ENCODE measurements around the gene SLC6A9. TPM values are rescaled to one million over a fixed set of nuclear protein-coding genes. Genes with fewer than 3 reads are reported as not detected.

The SLC6A9 gene
- total and polyA plus RNA-seq, 4 donors = 21.9 to 143 (median 74.6) TPM

GRCh38 chr1:43976045-43976444 lies 55.2 kb downstream of the SLC6A9 start:
- WGBS (ENCODE audit: insufficient coverage) = 92% methylated on average over 2 of the region's 4 CpGs
- Histone ChIP-seq H3K36me3 (ENCODE audit: control insufficient read depth, insufficient read depth, low read length) (peaks cover 44% of the 10 kb centered on the region), H3K9me3 (ENCODE audit: control insufficient read depth, insufficient read depth, low read length) (no peaks in the 10 kb centered on the region), H3K27ac (ENCODE audit: low read depth, low read length) (no peak overlapping the region), H3K27me3 (ENCODE audit: control insufficient read depth, insufficient read depth, low read length) (no peaks in the 10 kb centered on the region), H3K4me1 (ENCODE audit: control insufficient read depth, insufficient read depth, low read length) (peaks cover 58% of the 10 kb centered on the region), H3K4me3 (ENCODE audit: low read depth, low read length) (peak overlapping the region; percentile 90)
- no peak for DNase-seq (ENCODE audit: low read depth in 4 of 6, low spot score in 6 of 6)

- peak in 2 of 6 donors; percentile 26 to 49 for DNase-seq (ENCODE audit: low read depth in 4 of 6, low spot score in 6 of 6)
- under 1% methylated on average over 30 of the region's 34 CpGs for WGBS (ENCODE audit: insufficient coverage)
- H3K9me3 ChIP-seq (ENCODE audit: control insufficient read depth, insufficient read depth, low read length) = no peaks in the 10 kb centered on the region
Measured at GRCh38 chr1:43975249-43975961, 55.9 kb downstream of the SLC6A9 start.

GRCh38 chr1:43974443-43975248 lies 56.6 kb downstream of the SLC6A9 start, which contains the start of gene ATP6V0B:
ATP6V0B (plus strand) TSS chr1:43974960; CDS start chr1:43975041, 81 bp downstream.
- peaks cover 56% of the 10 kb centered on the region for H3K4me1 ChIP-seq (ENCODE audit: control insufficient read depth, insufficient read depth, low read length)
- peak within 1 kb of the TSS; percentile 86 for H3K27ac ChIP-seq (ENCODE audit: low read depth, low read length)
- no peaks in the 10 kb centered on the region for H3K27me3 ChIP-seq (ENCODE audit: control insufficient read depth, insufficient read depth, low read length)
- peak within 1 kb of the TSS; percentile 90 for H3K4me3 ChIP-seq (ENCODE audit: low read depth, low read length)
- peaks cover 44% of the 10 kb centered on the region for H3K36me3 ChIP-seq (ENCODE audit: control insufficient read depth, insufficient read depth, low read length)
- peak; percentile 78 to 98 (median 90) for DNase-seq (ENCODE audit: low read depth in 4 of 6, low spot score in 6 of 6)
- WGBS (ENCODE audit: insufficient coverage) = under 1% methylated on average over 93 of the region's 93 CpGs
- H3K9me3 ChIP-seq (ENCODE audit: control insufficient read depth, insufficient read depth, low read length) = no peaks in the 10 kb centered on the region

More at GRCh38 chr1:43975249-43975961, 55.9 kb downstream of the SLC6A9 start:
- Histone ChIP-seq H3K36me3 (ENCODE audit: control insufficient read depth, insufficient read depth, low read length) (peaks cover 44% of the 10 kb centered on the region), H3K4me1 (ENCODE audit: control insufficient read depth, insufficient read depth, low read length) (peaks cover 59% of the 10 kb centered on the region), H3K27me3 (ENCODE audit: control insufficient read depth, insufficient read depth, low read length) (no peaks in the 10 kb centered on the region), H3K27ac (ENCODE audit: low read depth, low read length) (peak overlapping the region; percentile 86), H3K4me3 (ENCODE audit: low read depth, low read length) (peak overlapping the region; percentile 90)

DNA sequence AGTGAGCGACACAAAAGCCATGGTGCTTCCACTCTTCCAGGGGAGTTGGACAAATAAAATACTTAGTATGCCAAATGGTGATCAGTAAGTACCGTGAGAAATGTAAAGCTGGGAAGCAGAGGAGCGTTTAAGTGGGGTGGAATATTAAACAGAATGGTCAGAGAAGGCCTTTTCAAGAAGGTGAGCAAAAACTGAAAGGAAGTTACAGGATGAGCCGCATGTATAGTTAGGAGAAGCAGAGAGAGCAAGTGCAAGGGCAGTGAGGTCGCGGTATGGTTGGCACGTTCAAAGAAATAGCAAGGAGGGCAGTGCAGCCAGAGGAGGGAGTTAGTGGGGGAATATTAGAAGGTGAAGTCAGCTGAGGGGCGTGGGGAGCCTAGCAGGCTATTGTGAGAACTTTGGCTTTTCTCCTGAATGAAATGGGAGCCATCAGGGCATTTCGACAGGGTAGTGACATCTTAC lies 57.2 kb downstream of the SLC6A9 start:
- Histone ChIP-seq H3K9me3 (ENCODE audit: control insufficient read depth, insufficient read depth, low read length) (no peaks in the 10 kb centered on the region), H3K36me3 (ENCODE audit: control insufficient read depth, insufficient read depth, low read length) (peaks cover 44% of the 10 kb centered on the region), H3K4me1 (ENCODE audit: control insufficient read depth, insufficient read depth, low read length) (peaks cover 58% of the 10 kb centered on the region), H3K27ac (ENCODE audit: low read depth, low read length) (peak overlapping the region; percentile 86), H3K27me3 (ENCODE audit: control insufficient read depth, insufficient read depth, low read length) (no peaks in the 10 kb centered on the region), H3K4me3 (ENCODE audit: low read depth, low read length) (peak overlapping the region; percentile 90)
- 37% methylated on average over 9 of the region's 9 CpGs for WGBS (ENCODE audit: insufficient coverage)
- DNase-seq (ENCODE audit: low read depth in 4 of 6, low spot score in 6 of 6) = no peak

DNA sequence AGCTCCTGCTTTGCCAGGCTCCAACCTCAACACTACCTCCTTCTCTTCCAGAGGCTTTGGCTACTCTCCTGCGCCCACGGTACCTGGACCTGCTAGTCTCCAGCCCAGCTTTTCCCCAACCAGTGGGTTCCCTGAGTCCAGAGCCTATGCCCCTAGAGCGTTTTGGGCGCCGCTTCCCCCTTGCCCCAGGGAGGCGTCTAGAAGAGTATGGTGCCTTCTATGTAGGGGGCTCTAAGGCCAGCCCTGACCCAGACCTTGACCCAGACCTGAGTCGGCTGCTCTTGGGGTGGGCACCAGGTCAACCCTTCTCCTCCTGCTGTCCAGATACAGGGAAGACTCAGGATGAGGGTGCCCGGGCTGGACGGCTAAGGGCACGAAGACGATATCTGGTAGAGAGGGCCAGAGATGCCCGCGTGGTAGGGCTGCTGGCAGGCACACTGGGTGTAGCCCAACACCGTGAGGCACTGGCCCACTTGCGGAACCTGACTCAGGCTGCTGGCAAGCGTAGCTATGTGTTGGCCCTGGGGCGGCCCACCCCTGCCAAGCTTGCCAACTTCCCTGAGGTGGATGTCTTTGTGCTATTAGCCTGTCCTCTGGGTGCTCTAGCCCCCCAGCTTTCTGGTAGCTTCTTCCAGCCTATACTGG lies 59.8 kb downstream of the SLC6A9 start:
- no peak overlapping the region for H3K4me3 ChIP-seq (ENCODE audit: low read depth, low read length)
- no peak overlapping the region for H3K27ac ChIP-seq (ENCODE audit: low read depth, low read length)
- H3K27me3 ChIP-seq (ENCODE audit: control insufficient read depth, insufficient read depth, low read length) = no peaks in the 10 kb centered on the region
- DNase-seq (ENCODE audit: low read depth in 4 of 6, low spot score in 6 of 6) = no peak
- no peaks in the 10 kb centered on the region for H3K9me3 ChIP-seq (ENCODE audit: control insufficient read depth, insufficient read depth, low read length)
- H3K36me3 ChIP-seq (ENCODE audit: control insufficient read depth, insufficient read depth, low read length) = peaks cover 40% of the 10 kb centered on the region
- peaks cover 37% of the 10 kb centered on the region for H3K4me1 ChIP-seq (ENCODE audit: control insufficient read depth, insufficient read depth, low read length)
- WGBS (ENCODE audit: insufficient coverage) = 96% methylated on average over 16 of the region's 17 CpGs

DNA sequence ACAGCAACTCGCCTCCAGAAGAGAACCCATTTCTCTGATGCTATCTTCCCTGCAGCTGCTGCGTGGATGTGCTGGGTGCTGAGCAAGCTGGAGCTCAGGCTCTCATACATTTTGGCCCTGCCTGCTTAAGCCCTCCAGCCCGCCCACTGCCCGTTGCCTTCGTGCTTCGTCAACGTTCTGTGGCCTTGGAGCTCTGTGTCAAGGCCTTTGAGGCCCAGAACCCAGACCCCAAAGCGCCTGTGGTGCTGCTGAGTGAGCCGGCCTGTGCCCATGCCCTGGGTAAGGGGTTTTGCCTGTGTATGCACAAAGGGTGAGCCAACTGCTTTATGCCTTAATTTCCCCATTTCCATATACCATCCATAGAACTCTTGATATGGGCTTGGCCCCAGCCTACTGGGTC lies 60.4 kb downstream of the SLC6A9 start:
- Histone ChIP-seq H3K27me3 (ENCODE audit: control insufficient read depth, insufficient read depth, low read length) (no peaks in the 10 kb centered on the region), H3K4me3 (ENCODE audit: low read depth, low read length) (no peak overlapping the region), H3K4me1 (ENCODE audit: control insufficient read depth, insufficient read depth, low read length) (peaks cover 32% of the 10 kb centered on the region), H3K9me3 (ENCODE audit: control insufficient read depth, insufficient read depth, low read length) (no peaks in the 10 kb centered on the region), H3K36me3 (ENCODE audit: control insufficient read depth, insufficient read depth, low read length) (peaks cover 40% of the 10 kb centered on the region), H3K27ac (ENCODE audit: low read depth, low read length) (no peak overlapping the region)
- no peak for DNase-seq (ENCODE audit: low read depth in 4 of 6, low spot score in 6 of 6)
- WGBS (ENCODE audit: insufficient coverage) = 89% methylated on average over 7 of the region's 9 CpGs

DNA sequence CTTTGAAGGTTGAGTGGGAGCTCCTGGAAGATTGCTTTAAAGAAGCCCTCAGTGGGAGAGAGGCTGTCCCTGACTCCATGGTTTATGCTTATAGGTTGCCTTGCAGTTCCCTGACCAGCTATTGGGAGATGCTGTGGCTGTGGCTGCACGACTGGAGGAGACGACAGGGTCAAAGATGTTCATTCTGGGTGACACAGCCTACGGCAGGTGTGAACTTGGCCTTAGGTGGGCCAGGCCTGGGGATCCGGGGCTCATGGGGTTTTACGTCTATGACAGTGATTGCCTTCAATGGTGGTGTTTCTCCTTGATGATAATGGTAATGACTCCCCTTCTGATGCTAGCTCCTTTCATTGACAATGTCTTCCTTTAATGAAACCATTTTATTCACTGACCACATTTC lies 60.8 kb downstream of the SLC6A9 start:
- 46% methylated on average over 4 of the region's 5 CpGs for WGBS (ENCODE audit: insufficient coverage)
- DNase-seq (ENCODE audit: low read depth in 4 of 6, low spot score in 6 of 6) = no peak
- peaks cover 44% of the 10 kb centered on the region for H3K36me3 ChIP-seq (ENCODE audit: control insufficient read depth, insufficient read depth, low read length)
- peak overlapping the region; percentile 98 for H3K4me3 ChIP-seq (ENCODE audit: low read depth, low read length)
- H3K27me3 ChIP-seq (ENCODE audit: control insufficient read depth, insufficient read depth, low read length) = no peaks in the 10 kb centered on the region
- no peak overlapping the region for H3K27ac ChIP-seq (ENCODE audit: low read depth, low read length)
- H3K9me3 ChIP-seq (ENCODE audit: control insufficient read depth, insufficient read depth, low read length) = no peaks in the 10 kb centered on the region
- H3K4me1 ChIP-seq (ENCODE audit: control insufficient read depth, insufficient read depth, low read length) = peaks cover 28% of the 10 kb centered on the region

DNA sequence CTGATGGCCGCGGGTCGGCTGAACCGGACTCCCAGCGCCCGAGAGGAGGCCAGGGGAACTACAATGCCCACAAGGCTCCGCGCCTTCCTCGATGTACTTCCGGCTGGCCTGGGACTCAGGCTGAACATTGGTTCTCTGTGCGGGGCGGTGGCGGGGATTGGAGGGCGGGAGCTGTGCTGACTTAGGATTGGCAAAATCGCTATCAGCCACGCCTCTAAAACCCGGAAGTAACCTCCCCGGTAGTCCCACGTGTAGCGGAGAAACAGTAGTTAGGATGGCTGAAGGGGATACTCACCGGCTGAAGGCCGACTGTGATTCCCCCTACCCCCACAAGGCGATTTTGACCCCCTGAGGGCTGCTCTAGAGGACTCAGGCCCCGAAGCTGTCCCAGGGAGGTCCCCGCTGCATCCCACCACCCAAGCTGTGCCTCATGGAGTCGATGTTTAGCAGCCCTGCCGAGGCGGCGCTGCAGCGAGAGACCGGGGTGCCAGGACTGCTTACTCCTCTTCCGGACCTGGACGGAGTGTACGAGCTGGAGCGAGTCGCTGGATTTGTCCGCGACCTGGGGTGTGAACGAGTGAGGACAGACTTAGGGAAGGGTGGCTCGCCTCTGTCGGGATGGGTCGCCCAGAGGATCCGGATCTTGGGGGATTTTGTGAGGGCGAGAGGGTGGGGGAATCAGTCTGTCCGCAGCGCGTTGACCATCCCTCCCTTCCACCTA lies 61.4 kb downstream of the SLC6A9 start, which contains the start of gene DPH2:
Gene DPH2, plus strand, starts transcription at position 265 of the 721 bp plus-strand sequence. Its CDS starts 166 bp downstream, at position 431.
- no peaks in the 10 kb centered on the region for H3K9me3 ChIP-seq (ENCODE audit: control insufficient read depth, insufficient read depth, low read length)
- peak; percentile 79 to 99 (median 94) for DNase-seq (ENCODE audit: low read depth in 4 of 6, low spot score in 6 of 6)
- H3K27me3 ChIP-seq (ENCODE audit: control insufficient read depth, insufficient read depth, low read length) = no peaks in the 10 kb centered on the region
- H3K36me3 ChIP-seq (ENCODE audit: control insufficient read depth, insufficient read depth, low read length) = peaks cover 49% of the 10 kb centered on the region
- 0% methylated on average over 34 of the region's 47 CpGs for WGBS (ENCODE audit: insufficient coverage)
- H3K4me1 ChIP-seq (ENCODE audit: control insufficient read depth, insufficient read depth, low read length) = peaks cover 25% of the 10 kb centered on the region
- H3K4me3 ChIP-seq (ENCODE audit: low read depth, low read length) = peak within 1 kb of the TSS; percentile 98
- H3K27ac ChIP-seq (ENCODE audit: low read depth, low read length) = no peak within 1 kb of the TSS

DNA sequence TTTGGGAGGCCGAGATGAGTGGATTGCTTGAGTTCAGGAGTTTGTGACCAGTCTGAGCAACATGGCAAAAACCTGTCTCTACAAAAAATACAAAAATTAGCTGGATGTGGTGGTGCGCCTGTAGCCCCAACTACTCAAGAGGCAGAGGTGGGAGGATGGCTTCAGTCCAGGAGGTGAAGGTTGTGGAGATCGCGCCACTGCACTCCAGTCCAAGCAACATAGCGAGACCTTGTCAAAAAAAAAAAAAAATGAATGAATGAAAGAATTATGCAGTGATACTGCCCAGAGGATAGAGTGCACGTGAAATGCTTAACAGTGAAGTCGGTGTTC lies 61.9 kb downstream of the SLC6A9 start:
- peaks cover 23% of the 10 kb centered on the region for H3K4me1 ChIP-seq (ENCODE audit: control insufficient read depth, insufficient read depth, low read length)
- no peaks in the 10 kb centered on the region for H3K9me3 ChIP-seq (ENCODE audit: control insufficient read depth, insufficient read depth, low read length)
- peaks cover 54% of the 10 kb centered on the region for H3K36me3 ChIP-seq (ENCODE audit: control insufficient read depth, insufficient read depth, low read length)
- WGBS (ENCODE audit: insufficient coverage) = 40% methylated on average over 6 of the region's 7 CpGs
- DNase-seq (ENCODE audit: low read depth in 4 of 6, low spot score in 6 of 6) = no peak
- H3K27ac ChIP-seq (ENCODE audit: low read depth, low read length) = no peak overlapping the region
- H3K4me3 ChIP-seq (ENCODE audit: low read depth, low read length) = peak overlapping the region; percentile 18
- H3K27me3 ChIP-seq (ENCODE audit: control insufficient read depth, insufficient read depth, low read length) = no peaks in the 10 kb centered on the region

Measured in spinal cord (tissue), 10 donors.